H1 (cell line): ENCODE data around the gene SELENOS. TPM values are rescaled to one million over a fixed set of nuclear protein-coding genes. Genes with fewer than 3 reads are reported as not detected.

ENCODE experiments used
- CBX8 ChIP-seq: fragments of 300-800, 300-1000 bp; sonication (generic); IDR thresholded peaks from 2 replicates; pipeline ENCODE4 v1.7.1; 2016; ENCODE audit warnings: low read depth, low read length, borderline replicate concordance
- CTBP2 ChIP-seq: IDR thresholded peaks from 2 replicates; pipeline ENCODE4 v1.7.0; 2011; ENCODE audit warnings: borderline replicate concordance, mild to moderate bottlenecking, moderate library complexity, mixed read lengths, low read length; ENCODE audit not compliant: insufficient read depth, insufficient read length
- KDM4A ChIP-seq: IDR thresholded peaks from one replicate; pipeline ENCODE4 v1.7.1; 2012; ENCODE audit warnings: low read depth, mild to moderate bottlenecking, moderate library complexity, low read length, inconsistent platforms; ENCODE audit not compliant: severe bottlenecking
- NANOG ChIP-seq: IDR thresholded peaks from 2 replicates; pipeline ENCODE4 v1.6.1; 2011; ENCODE audit warnings: low read length, low read depth, mild to moderate bottlenecking, inconsistent platforms; ENCODE audit not compliant: insufficient read depth, poor library complexity, severe bottlenecking
- polyA plus RNA-seq, 7 experiments: library from polyadenylated mRNA; depleted of rRNA in 3 of 7; stranded (reverse) in 5 of 7; unstranded in 2 of 7; fragments of >200 nt in 5 of 7; fragments of 200-250 nt in 2 of 7; gene quantifications; 1 replicate in 5 of 7; 2 replicates in 1 of 7; 4 replicates in 1 of 7; pipeline versions ENCODE4 v1.2.1 to v1.2.3, GENCODE V29; 2011 to 2013; ENCODE audit warnings: missing spikeins in 2 of 7, mixed read lengths in 2 of 7
- total RNA-seq: library from RNA; stranded (reverse); fragmentation: NEBNext Ultra II Directional; extraction: Animal tissue kit (Norgen Biotek cat#: 25700); gene quantifications from 2 replicates; pipeline ENCODE4 v1.2.1, GENCODE V29; 2021

SELENOS gene
- total and polyA plus RNA-seq, 2 of the 8 experiments (the other 6 are each of a cell fraction or from before 2014, with no cell fraction given), result 45.1 to 46.0 TPM

DNA sequence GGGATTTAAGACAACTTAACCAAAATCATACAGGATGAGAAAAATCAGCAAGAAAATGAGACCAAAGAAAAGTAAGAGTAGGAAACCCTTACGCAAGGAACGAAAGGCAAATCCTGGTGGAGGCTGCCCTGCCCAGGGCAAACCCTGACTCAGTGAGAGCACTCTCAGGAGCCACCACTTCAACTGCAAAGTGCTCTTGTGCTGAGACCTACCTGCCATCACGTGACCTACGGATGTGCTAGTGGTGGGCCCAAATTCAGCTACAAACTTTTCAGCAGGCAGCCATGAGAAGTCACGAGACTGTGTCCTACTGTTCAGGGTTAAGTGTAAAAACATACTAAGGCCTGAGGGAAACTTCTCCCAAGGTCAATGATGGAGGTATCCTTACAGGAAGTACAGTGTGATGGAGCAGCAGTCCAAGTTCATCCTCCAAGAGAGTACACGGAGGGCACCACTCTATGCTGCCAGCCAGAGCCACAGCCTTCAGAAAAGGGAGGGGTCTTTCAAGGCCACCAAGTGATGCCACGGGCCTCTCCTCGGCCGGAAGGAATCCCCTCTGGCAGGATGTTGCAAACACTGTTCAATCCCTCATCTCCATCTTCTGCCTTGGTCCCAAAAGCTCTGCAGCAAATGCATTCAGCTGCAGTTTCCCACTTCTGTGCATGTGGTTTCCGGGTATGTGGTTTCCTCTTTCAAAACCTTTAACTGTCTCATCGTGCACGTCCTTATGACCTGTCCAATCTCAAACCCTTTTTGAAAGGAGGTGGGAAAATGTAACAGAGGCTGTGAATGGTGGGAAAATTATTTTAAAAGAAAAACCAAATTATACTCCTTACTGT, 34.9 kb downstream of the SELENOS start (continued):
- TF ChIP-seq NANOG, result no peak
- no peak for TF ChIP-seq CTBP2
- no peak for TF ChIP-seq CBX8
- TF ChIP-seq KDM4A, result no peak
